Loucy (cell line): ENCODE measurements around the gene UNC79.

Source experiments
- CTCF ChIP-seq: fragments of 200-600 bp; sonication (generic); conservative IDR thresholded peaks from 2 replicates; pipeline ENCODE4 v1.5.1; 2014; ENCODE audit warnings: mild to moderate bottlenecking, antibody characterized with exemption, low read length
- EZH2phosphoT487 ChIP-seq: fragments of 200-600 bp; IDR thresholded peaks from 2 replicates; pipeline ENCODE4 v1.6.1; 2018; ENCODE audit warnings: antibody characterized with exemption, mild to moderate bottlenecking, moderate library complexity, borderline replicate concordance

DNA sequence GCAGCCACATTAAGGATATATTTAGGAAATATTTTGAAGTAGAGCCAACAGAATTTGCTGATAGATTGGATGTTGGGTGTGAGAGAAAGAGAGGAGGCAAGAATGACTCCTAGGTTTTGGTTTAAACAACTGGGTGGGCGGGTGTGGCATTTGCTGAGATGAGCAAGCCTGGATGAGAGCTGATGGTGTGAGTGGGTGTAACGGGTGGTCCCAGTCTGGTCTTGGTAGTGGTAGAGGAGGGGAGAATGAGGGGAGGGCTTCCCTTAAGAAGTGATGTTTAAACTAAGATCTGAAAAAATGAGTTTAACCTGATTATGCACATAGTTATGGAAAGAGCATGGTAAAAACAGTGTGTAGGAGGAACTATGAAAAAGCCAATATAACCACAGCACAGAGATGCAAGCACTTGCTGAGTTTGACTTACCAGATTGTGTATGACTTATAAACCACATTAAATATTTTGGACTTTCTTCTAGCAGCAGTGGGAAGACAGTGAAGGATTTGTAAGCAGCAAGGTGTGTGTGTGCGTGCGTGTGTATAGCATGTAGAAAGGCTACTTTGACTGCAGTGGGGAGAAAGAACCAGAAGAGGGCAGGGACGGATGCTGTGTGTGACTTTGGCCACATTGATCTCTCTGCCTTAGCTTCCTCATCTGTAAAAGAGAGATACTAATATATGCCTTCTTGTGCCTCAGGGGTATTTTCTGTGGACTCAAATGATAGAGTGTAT is 217.9 kb downstream of the UNC79 start:
- TF ChIP-seq EZH2phosphoT487: no peak
- TF ChIP-seq CTCF: peak; percentile 54; the same call in 1 of the 2 replicates
